HepG2 (cell line): ENCODE data around the gene RPL39. TPM values are rescaled to one million over a fixed set of nuclear protein-coding genes. Genes with fewer than 3 reads are reported as not detected.

Source experiments
- ATF7 ChIP-seq, 2 experiments: fragments of 450-650 bp in 1 of 2; sonication (generic) in 1 of 2; formaldehyde crosslinking in 1 of 2; IDR thresholded peaks; 2 replicates each; pipeline versions ENCODE4 v1.4.0 to v1.6.1; 2016 to 2020; ENCODE audit warnings: antibody characterized with exemption in 1 of 2, mild to moderate bottlenecking in 1 of 2, missing genetic modification reagents in 1 of 2
- HES4 ChIP-seq: sonication (generic); formaldehyde crosslinking; IDR thresholded peaks from 2 replicates; pipeline ENCODE4 v1.9.0; 2021; ENCODE audit warnings: mild to moderate bottlenecking, missing genetic modification reagents, borderline replicate concordance
- HNF4A ChIP-seq: sonication (generic); formaldehyde crosslinking; IDR thresholded peaks from 2 replicates; pipeline ENCODE4 v1.4.0; 2020; ENCODE audit warnings: missing genetic modification reagents
- LCORL ChIP-seq, 2 experiments: fragments of 450-650 bp in 1 of 2; sonication (generic) in 1 of 2; formaldehyde crosslinking in 1 of 2; IDR thresholded peaks; 2 replicates each; pipeline versions ENCODE4 v1.5.0 to v1.6.1; 2017 to 2020; ENCODE audit warnings: antibody characterized with exemption in 1 of 2, missing genetic modification reagents in 1 of 2
- MTF1 ChIP-seq: sonication (generic); formaldehyde crosslinking; IDR thresholded peaks from 2 replicates; pipeline ENCODE4 v1.5.0; 2020; ENCODE audit warnings: missing genetic modification reagents
- PCBP2 ChIP-seq: fragments of 200-400 bp; formaldehyde crosslinking; optimal IDR thresholded peaks from 2 replicates; pipeline ENCODE3; 2018; ENCODE audit warnings: low read length, low read depth; ENCODE audit not compliant: poor library complexity, severe bottlenecking
- TIGD3 ChIP-seq: sonication (generic); formaldehyde crosslinking; IDR thresholded peaks from 2 replicates; pipeline ENCODE4 v1.5.1; 2020; ENCODE audit warnings: mild to moderate bottlenecking, missing genetic modification reagents, borderline replicate concordance
- ZKSCAN5 ChIP-seq: sonication (generic); formaldehyde crosslinking; IDR thresholded peaks from 2 replicates; pipeline ENCODE4 v1.5.1; 2020; ENCODE audit warnings: mild to moderate bottlenecking, missing genetic modification reagents
- ZMAT5 ChIP-seq: sonication (generic); formaldehyde crosslinking; IDR thresholded peaks from 2 replicates; pipeline ENCODE4 v1.5.0; 2020; ENCODE audit warnings: mild to moderate bottlenecking, low read depth, missing genetic modification reagents, borderline replicate concordance
- ZNF138 ChIP-seq: sonication (generic); formaldehyde crosslinking; IDR thresholded peaks from 2 replicates; pipeline ENCODE4 v1.5.0; 2020; ENCODE audit warnings: mild to moderate bottlenecking, low read depth, missing genetic modification reagents
- ZNF788 ChIP-seq: sonication (generic); formaldehyde crosslinking; IDR thresholded peaks from 2 replicates; pipeline ENCODE4 v1.5.0; 2020; ENCODE audit warnings: mild to moderate bottlenecking, missing genetic modification reagents, borderline replicate concordance
- polyA plus RNA-seq, 8 experiments: library from polyadenylated mRNA; depleted of rRNA in 3 of 8; stranded (reverse) in 7 of 8; unstranded in 1 of 8; fragments of >200 nt; fragmentation: Illumina TruSeq in 4 of 8; extraction: Trizol in 4 of 8; gene quantifications; 2 replicates each; pipeline versions ENCODE4 v1.2.1 to v1.2.3, GENCODE V29; 2011 to 2016; ENCODE audit warnings: low read depth in 4 of 8, missing spikeins in 1 of 8, mixed read lengths in 1 of 8; ENCODE audit not compliant: insufficient read depth in 1 of 8
- total RNA-seq, 5 experiments: library from RNA; depleted of rRNA; stranded (reverse); fragments of >200 nt; fragmentation: Illumina TruSeq; extraction: Trizol; gene quantifications; 2 replicates each; pipeline ENCODE4 v1.2.3, GENCODE V29; 2016; ENCODE audit warnings: low read depth in 1 of 5
- TF ChIP-seq, protein P1 (sequence below): sonication (generic); formaldehyde crosslinking; IDR thresholded peaks from one replicate; pipeline ENCODE4 v1.5.1; 2020; ENCODE audit warnings: mild to moderate bottlenecking, missing genetic modification reagents; ENCODE audit errors: not compliant biosample characterization
- TF ChIP-seq, protein P2 (sequence below): sonication (generic); formaldehyde crosslinking; IDR thresholded peaks from 2 replicates; pipeline ENCODE4 v1.4.0; 2020; ENCODE audit warnings: mild to moderate bottlenecking, missing genetic modification reagents, borderline replicate concordance
- TF ChIP-seq, protein P3 (sequence below): sonication (generic); formaldehyde crosslinking; IDR thresholded peaks from 2 replicates; pipeline ENCODE4 v1.4.0; 2020; ENCODE audit warnings: missing genetic modification reagents; ENCODE audit errors: not compliant biosample characterization

Gene RPL39
- total and polyA plus RNA-seq, 2 of the 13 experiments (the other 11 are each of a cell fraction or from before 2014, with no cell fraction given), result 2,312 to 3,547 TPM

- 0 out of 2 replicates have a peak, but pooled peaks have one; percentile 71 for TF ChIP-seq HES4 (CRISPR knock-in tag)
- TF ChIP-seq MTF1 (CRISPR knock-in tag), result no peak
- no peak for TF ChIP-seq PCBP2
- TF ChIP-seq ZMAT5 (CRISPR knock-in tag), result no peak
- TF ChIP-seq TIGD3, result no peak
- no peak for TF ChIP-seq LCORL (IDR thresholded peaks at IDR 0.05)
- peak; percentile 56; the same call in 1 of the 2 replicates for TF ChIP-seq LCORL (CRISPR knock-in tag; IDR thresholded peaks at IDR 0.05)
- no peak for TF ChIP-seq ZNF138 (CRISPR knock-in tag)
- TF ChIP-seq HNF4A, result peak; percentile 87
- no peak for TF ChIP-seq ZKSCAN5 (CRISPR knock-in tag)
- TF ChIP-seq ZNF788 (CRISPR knock-in tag), result peak; percentile 70; the same call in 1 of the 2 replicates
- TF ChIP-seq, protein P1, sequence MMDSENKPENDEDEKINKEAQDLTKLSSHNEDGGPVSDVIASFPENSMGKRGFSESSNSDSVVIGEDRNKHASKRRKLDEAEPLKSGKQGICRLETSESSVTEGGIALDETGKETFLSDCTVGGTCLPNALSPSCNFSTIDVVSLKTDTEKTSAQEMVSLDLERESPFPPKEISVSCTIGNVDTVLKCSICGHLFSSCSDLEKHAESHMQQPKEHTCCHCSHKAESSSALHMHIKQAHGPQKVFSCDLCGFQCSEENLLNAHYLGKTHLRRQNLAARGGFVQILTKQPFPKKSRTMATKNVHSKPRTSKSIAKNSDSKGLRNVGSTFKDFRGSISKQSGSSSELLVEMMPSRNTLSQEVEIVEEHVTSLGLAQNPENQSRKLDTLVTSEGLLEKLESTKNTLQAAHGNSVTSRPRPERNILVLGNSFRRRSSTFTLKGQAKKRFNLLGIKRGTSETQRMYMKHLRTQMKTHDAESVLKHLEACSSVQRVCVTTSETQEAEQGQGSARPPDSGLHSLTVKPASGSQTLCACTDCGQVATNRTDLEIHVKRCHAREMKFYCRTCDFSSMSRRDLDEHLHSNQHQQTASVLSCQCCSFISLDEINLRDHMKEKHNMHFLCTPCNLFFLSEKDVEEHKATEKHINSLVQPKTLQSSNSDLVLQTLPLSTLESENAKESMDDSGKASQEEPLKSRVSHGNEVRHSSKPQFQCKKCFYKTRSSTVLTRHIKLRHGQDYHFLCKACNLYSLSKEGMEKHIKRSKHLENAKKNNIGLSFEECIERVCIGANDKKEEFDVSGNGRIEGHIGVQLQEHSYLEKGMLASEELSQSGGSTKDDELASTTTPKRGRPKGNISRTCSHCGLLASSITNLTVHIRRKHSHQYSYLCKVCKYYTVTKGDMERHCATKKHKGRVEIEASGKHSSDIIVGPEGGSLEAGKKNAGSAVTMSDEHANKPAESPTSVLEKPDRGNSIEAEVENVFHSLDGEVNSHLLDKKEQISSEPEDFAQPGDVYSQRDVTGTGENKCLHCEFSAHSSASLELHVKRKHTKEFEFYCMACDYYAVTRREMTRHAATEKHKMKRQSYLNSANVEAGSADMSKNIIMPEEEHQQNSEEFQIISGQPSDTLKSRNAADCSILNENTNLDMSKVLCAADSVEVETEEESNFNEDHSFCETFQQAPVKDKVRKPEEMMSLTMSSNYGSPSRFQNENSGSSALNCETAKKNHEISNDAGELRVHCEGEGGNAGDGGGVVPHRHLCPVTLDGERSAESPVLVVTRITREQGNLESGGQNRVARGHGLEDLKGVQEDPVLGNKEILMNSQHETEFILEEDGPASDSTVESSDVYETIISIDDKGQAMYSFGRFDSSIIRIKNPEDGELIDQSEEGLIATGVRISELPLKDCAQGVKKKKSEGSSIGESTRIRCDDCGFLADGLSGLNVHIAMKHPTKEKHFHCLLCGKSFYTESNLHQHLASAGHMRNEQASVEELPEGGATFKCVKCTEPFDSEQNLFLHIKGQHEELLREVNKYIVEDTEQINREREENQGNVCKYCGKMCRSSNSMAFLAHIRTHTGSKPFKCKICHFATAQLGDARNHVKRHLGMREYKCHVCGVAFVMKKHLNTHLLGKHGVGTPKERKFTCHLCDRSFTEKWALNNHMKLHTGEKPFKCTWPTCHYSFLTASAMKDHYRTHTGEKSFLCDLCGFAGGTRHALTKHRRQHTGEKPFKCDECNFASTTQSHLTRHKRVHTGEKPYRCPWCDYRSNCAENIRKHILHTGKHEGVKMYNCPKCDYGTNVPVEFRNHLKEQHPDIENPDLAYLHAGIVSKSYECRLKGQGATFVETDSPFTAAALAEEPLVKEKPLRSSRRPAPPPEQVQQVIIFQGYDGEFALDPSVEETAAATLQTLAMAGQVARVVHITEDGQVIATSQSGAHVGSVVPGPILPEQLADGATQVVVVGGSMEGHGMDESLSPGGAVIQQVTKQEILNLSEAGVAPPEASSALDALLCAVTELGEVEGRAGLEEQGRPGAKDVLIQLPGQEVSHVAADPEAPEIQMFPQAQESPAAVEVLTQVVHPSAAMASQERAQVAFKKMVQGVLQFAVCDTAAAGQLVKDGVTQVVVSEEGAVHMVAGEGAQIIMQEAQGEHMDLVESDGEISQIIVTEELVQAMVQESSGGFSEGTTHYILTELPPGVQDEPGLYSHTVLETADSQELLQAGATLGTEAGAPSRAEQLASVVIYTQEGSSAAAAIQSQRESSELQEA (CRISPR knock-in tag), result peak; percentile 21
- no peak for TF ChIP-seq ATF7 (IDR thresholded peaks at IDR 0.05)
- TF ChIP-seq ATF7 (CRISPR knock-in tag; IDR thresholded peaks at IDR 0.05), result no peak
- TF ChIP-seq, protein P2, sequence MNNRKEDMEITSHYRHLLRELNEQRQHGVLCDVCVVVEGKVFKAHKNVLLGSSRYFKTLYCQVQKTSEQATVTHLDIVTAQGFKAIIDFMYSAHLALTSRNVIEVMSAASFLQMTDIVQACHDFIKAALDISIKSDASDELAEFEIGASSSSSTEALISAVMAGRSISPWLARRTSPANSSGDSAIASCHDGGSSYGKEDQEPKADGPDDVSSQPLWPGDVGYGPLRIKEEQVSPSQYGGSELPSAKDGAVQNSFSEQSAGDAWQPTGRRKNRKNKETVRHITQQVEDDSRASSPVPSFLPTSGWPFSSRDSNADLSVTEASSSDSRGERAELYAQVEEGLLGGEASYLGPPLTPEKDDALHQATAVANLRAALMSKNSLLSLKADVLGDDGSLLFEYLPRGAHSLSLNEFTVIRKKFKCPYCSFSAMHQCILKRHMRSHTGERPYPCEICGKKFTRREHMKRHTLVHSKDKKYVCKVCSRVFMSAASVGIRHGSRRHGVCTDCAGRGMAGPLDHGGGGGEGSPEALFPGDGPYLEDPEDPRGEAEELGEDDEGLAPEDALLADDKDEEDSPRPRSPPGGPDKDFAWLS (CRISPR knock-in tag), result no peak
- TF ChIP-seq, protein P3, sequence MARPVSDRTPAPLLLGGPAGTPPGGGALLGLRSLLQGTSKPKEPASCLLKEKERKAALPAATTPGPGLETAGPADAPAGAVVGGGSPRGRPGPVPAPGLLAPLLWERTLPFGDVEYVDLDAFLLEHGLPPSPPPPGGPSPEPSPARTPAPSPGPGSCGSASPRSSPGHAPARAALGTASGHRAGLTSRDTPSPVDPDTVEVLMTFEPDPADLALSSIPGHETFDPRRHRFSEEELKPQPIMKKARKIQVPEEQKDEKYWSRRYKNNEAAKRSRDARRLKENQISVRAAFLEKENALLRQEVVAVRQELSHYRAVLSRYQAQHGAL (CRISPR knock-in tag), result no peak
These were observed 33.3 kb downstream of the RPL39 start, which contains the start of gene SOWAHD (continued) for GRCh38 chrX:119757979-119758730.
